Sigmoid colon (tissue), 4 donors: ENCODE data around the gene SFXN5.

Source experiments
- CTCF ChIP-seq, 4 experiments: fragments of 450-650 bp in 3 of 4; fragments of 200-600 bp in 1 of 4; IDR thresholded peaks; one replicate each; pipeline ENCODE4 v1.5.1; 2016 to 2019; ENCODE audit warnings: antibody characterized with exemption in 4 of 4, mild to moderate bottlenecking in 3 of 4, moderate library complexity in 2 of 4
- EP300 ChIP-seq, 4 donors: sonication (generic); formaldehyde crosslinking; IDR thresholded peaks; one replicate each; pipeline ENCODE4 v1.6.1; 2017; ENCODE audit warnings: antibody characterized with exemption in 4 of 4
- POLR2A ChIP-seq, 2 donors: fragments of 450-650 bp; IDR thresholded peaks; one replicate each; pipeline ENCODE4 v1.6.1; 2016; ENCODE audit warnings: antibody characterized with exemption in 2 of 2, mild to moderate bottlenecking in 2 of 2, moderate library complexity in 2 of 2
- POLR2AphosphoS5 ChIP-seq, 4 donors: sonication (generic); formaldehyde crosslinking; IDR thresholded peaks; one replicate each; pipeline ENCODE4 v1.6.1; 2017; ENCODE audit warnings: antibody characterized with exemption in 4 of 4

- no peak for TF ChIP-seq CTCF (IDR thresholded peaks at IDR 0.05)
- no peak for TF ChIP-seq POLR2A (IDR thresholded peaks at IDR 0.05)
- TF ChIP-seq POLR2AphosphoS5 (IDR thresholded peaks at IDR 0.05), result no peak
- TF ChIP-seq EP300 (IDR thresholded peaks at IDR 0.05), result no peak
Observed at GRCh38 chr2:73033766-73034381, 37.6 kb downstream of the SFXN5 start.
